ENCODE results near the gene CAMTA1.
"Not testable (repeated sequence)": the region's sequence is repeated elsewhere in the genome, so short reads cannot be mapped to it uniquely, and the experiment has no call there.

Gene CAMTA1

DNA sequence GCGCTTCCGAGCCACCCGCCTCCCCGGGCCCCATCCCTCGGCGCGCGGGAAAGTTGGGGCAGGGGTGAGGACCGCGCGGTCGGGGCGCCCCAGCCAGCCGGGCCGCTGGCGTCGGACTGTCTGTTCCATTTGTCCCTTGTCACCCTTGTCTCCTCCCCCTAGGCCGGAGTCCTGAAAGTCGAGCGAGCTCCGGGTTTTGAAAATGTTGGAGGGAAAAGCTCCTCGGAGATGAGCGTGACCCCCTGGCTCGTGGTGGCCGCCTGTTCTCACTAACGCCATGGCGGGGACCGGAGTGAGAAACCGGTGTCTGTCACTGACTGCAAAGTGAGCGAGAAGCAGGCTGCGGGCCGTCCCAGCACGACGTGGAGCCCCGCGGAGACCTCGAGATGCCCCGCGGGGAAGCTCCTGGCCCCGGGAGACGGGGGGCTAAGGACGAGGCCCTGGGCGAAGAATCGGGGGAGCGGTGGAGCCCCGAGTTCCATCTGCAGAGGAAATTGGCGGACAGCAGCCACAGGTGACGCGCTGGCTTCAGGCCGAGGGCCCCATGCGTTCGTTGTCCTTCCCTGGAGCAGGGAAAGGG, 999.3 kb downstream of the CAMTA1 start:
- DNase-seq: no peak

DNA sequence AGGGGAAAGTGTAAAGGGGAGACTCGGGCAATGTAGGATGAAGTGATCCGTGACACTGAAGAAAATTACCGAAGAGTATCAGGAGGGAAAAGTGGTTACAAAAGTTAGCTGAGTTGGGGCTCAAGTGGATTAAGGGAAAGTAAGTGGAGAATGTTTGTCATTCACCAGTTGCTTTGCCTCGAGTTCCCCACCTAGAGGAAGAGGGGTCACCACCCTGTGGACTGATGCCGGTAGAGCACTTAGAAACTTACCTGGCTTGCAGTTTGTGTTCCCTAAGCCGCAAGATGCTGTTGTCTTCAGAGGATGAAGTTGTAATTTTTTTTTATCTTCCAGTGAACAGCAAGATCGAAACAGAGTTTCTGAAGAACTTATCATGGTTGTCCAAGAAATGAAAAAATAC, 999.9 kb downstream of the CAMTA1 start:
- no peak for DNase-seq

GRCh38 chr1:7786795-7787194, 1001.5 kb downstream of the CAMTA1 start:
- no peak for DNase-seq

GRCh38 chr1:7789828-7790227, 1004.6 kb downstream of the CAMTA1 start:
- DNase-seq: no peak

DNA sequence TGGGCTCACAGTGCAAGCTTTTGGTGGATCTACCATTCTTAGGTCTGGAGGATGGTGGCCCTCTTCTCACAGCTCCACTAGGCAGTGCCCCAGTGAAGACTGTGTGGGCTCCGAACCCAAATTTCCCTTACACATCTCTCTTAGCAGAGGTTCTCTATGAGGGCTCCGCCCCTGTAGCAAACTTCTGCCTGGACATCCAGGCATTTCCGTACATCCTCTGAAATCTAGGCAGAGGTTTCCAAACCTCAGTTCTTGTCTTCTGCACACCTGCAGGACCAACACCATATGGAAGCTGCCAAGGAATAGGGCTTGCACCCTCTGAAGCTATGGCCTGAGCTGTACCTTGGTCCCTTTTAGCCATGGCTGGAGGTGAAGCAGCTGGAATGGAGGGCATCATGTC, 1005.8 kb downstream of the CAMTA1 start:
- not testable (repeated sequence) for DNase-seq

- no peak for DNase-seq
Observed at GRCh38 chr1:7795406-7795805, 1010.2 kb downstream of the CAMTA1 start.

DNA sequence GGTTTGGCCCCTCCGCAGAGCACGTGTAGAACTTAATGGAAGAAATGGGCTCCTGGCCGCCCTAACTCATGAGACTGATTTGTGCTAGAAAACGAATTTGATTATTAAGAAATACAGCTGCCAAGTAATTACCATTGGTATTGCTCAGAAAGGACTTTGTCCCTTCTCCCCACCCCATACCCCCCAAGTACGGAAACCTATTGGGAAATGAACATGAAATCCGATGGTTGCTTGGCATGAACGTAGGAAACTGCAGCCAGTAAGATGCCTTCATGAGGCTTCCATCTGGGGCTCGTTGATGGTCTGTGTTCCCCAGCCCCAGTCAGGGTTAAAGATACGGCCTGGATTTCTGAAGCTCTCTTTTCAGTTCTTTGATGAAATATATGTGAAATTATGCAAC, 1020.2 kb downstream of the CAMTA1 start:
- DNase-seq: no peak

GRCh38 chr1:7808253-7808844, 1023.1 kb downstream of the CAMTA1 start:
- DNase-seq: no peak

DNA sequence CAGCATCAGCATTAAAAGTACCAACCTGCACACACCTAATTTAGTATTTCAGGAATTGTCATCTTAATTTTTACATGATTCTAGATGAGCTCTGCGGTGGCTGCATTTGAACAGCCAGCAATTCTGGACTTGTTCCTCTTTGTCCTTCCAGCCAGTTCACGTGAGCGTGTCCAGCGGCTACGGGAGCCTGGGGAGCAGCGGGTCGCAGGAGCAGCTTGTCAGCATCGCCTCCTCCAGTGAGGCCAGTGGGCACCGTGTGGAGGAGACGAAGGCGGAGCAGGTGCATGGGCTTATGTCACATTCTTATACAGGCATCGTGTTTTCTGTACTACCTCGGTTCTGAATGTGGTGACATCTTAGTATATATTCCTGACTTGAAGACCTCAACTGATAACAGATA, 1024.5 kb downstream of the CAMTA1 start:
- DNase-seq: no peak

GRCh38 chr1:7810395-7810794, 1025.1 kb downstream of the CAMTA1 start:
- peak; percentile 41 for DNase-seq

GRCh38 chr1:7811476-7811875, 1026.2 kb downstream of the CAMTA1 start:
- DNase-seq: no peak

DNA sequence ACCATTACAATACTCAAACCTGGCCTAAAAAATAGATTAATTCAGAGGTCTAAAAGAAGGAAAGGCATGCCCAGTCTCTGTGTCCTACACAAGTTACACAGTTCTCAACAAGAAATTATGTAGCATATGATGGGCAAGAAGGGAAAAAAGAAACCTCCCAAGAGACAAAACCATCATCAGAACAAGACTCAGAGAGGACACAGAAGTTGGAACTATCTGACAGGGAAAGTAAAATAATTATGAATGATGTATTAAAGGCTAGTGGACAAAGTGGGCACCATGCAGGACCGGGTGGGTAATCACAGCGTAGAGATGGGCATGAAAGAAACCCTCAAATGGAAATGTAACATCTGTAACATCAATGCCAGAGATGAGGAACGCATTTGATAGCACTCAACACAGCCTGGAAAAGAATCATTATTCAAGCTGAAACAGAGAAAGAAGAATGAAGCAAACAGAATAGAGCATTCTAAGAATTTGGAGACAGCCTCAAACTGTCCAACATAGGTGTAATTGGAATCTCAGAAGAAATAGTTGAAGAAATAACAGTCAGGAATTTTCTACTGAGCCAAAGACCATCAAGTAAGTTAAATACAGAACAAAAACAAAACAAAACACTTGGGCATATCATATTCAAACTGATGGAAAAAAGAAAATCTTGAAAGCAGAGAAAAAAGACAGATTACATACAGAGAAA, 1028.6 kb downstream of the CAMTA1 start:
- no peak for DNase-seq
